Activated CD8-positive, alpha-beta memory T cell treated with anti-CD3 and anti-CD28 coated beads, Interleukin-2, amount 50 U/mL, for 24 hours (primary cell): ENCODE results near the gene EDEM1.
"Not testable (repeated sequence)": the region's sequence is repeated elsewhere in the genome, so short reads cannot be mapped to it uniquely, and the experiment has no call there.

Experiments
- DNase-seq: peaks from one replicate; pipeline ENCODE4 v3.0.0-alpha.2; 2020; ENCODE audit errors: extremely low read depth

Gene EDEM1

GRCh38 chr3:5172018-5172417, 15.5 kb upstream of the EDEM1 start:
- no peak for DNase-seq

- DNase-seq = not testable (repeated sequence)
These were observed 8.5 kb upstream of the EDEM1 start for GRCh38 chr3:5179036-5179435.

- DNase-seq = no peak
These were observed 5.9 kb upstream of the EDEM1 start for GRCh38 chr3:5181469-5182141.

GRCh38 chr3:5183714-5184113, 3.8 kb upstream of the EDEM1 start:
- not testable (repeated sequence) for DNase-seq

GRCh38 chr3:5184499-5184898, 3.0 kb upstream of the EDEM1 start:
- no peak for DNase-seq

GRCh38 chr3:5185093-5185673, 2.3 kb upstream of the EDEM1 start:
- DNase-seq = no peak

- no peak for DNase-seq
These were observed 1.2 kb upstream of the EDEM1 start for GRCh38 chr3:5186089-5186857.

- no peak for DNase-seq
These were observed 700 bp upstream of the EDEM1 start for GRCh38 chr3:5186858-5187155.

- DNase-seq = no peak
These were observed 462 bp downstream of the EDEM1 start for GRCh38 chr3:5187920-5188418.

- DNase-seq = no peak
These were observed 1.1 kb downstream of the EDEM1 start for GRCh38 chr3:5188419-5189221.

- DNase-seq = no peak
These were observed 2.8 kb downstream of the EDEM1 start for GRCh38 chr3:5190147-5190791.

GRCh38 chr3:5191555-5192304, 4.2 kb downstream of the EDEM1 start:
- DNase-seq = no peak

GRCh38 chr3:5192571-5193365, 5.3 kb downstream of the EDEM1 start:
- DNase-seq = no peak

- no peak for DNase-seq
These were observed 6.8 kb downstream of the EDEM1 start for GRCh38 chr3:5194341-5194740.

GRCh38 chr3:5194801-5195509, 7.4 kb downstream of the EDEM1 start:
- no peak for DNase-seq

- DNase-seq = no peak
These were observed 8.1 kb downstream of the EDEM1 start for GRCh38 chr3:5195605-5196004.

GRCh38 chr3:5197022-5197421, 9.5 kb downstream of the EDEM1 start:
- no peak for DNase-seq

GRCh38 chr3:5197470-5198312, 10.2 kb downstream of the EDEM1 start:
- no peak for DNase-seq

- no peak for DNase-seq
These were observed 10.8 kb downstream of the EDEM1 start for GRCh38 chr3:5198313-5198677.
